HG03045 (cell line): ENCODE results near the gene IRF5.
A peak's percentile ranks its signal among the peaks of the same experiment; 100 is the strongest.
"Not testable (repeated sequence)": the region's sequence is repeated elsewhere in the genome, so short reads cannot be mapped to it uniquely, and the experiment has no call there.

Source experiments
- ATAC-seq: cut with Tn5 transposase; IDR thresholded peaks from one replicate; pipeline ENCODE4 v1.9.1; 2021; ENCODE audit warnings: mild to moderate bottlenecking, moderate library complexity; ENCODE audit not compliant: unreplicated experiment

IRF5 gene

GRCh38 chr7:128937271-128937646 is 468 bp upstream of the IRF5 start:
- ATAC-seq, result peak; percentile 0

- no peak for ATAC-seq
These were observed 882 bp downstream of the IRF5 start for GRCh38 chr7:128938544-128939074.

GRCh38 chr7:128939075-128939860 is 1.5 kb downstream of the IRF5 start:
- no peak for ATAC-seq

GRCh38 chr7:128939861-128940410 is 2.2 kb downstream of the IRF5 start:
- peak; percentile 21 for ATAC-seq

- peak; percentile 52 for ATAC-seq
These were observed 3.0 kb downstream of the IRF5 start for GRCh38 chr7:128940494-128941322.

- no peak for ATAC-seq
These were observed 3.7 kb downstream of the IRF5 start for GRCh38 chr7:128941323-128941890.

GRCh38 chr7:128941946-128942526 is 4.3 kb downstream of the IRF5 start:
- no peak for ATAC-seq

- not testable (repeated sequence) for ATAC-seq
These were observed 5.5 kb downstream of the IRF5 start for GRCh38 chr7:128943251-128943650.

GRCh38 chr7:128944487-128945236 is 6.9 kb downstream of the IRF5 start:
- no peak for ATAC-seq

- ATAC-seq, result no peak
These were observed 8.1 kb downstream of the IRF5 start for GRCh38 chr7:128945668-128946366.

- no peak for ATAC-seq
These were observed 9.5 kb downstream of the IRF5 start for GRCh38 chr7:128946936-128947830.

- ATAC-seq, result no peak
These were observed 10.1 kb downstream of the IRF5 start for GRCh38 chr7:128947854-128948253.

- ATAC-seq, result no peak
These were observed 10.7 kb downstream of the IRF5 start for GRCh38 chr7:128948312-128948973.

- no peak for ATAC-seq
These were observed 11.4 kb downstream of the IRF5 start for GRCh38 chr7:128948976-128949760.

GRCh38 chr7:128951296-128951695 is 13.6 kb downstream of the IRF5 start:
- ATAC-seq, result no peak

- peak; percentile 19 for ATAC-seq
These were observed 16.4 kb downstream of the IRF5 start for GRCh38 chr7:128954150-128954549.
